HG02642 (cell line): Measurements from ENCODE around the gene PAXX.

Source experiments
- ATAC-seq: cut with Tn5 transposase; IDR thresholded peaks from one replicate; pipeline ENCODE4 v1.9.1; 2021; ENCODE audit warnings: mild to moderate bottlenecking; ENCODE audit not compliant: unreplicated experiment, poor library complexity

The PAXX gene

GRCh38 chr9:136952876-136953770, 39.1 kb upstream of the PAXX start:
- ATAC-seq: no peak

- no peak for ATAC-seq
Observed at GRCh38 chr9:136953771-136954269, 38.4 kb upstream of the PAXX start.

- ATAC-seq: no peak
Observed at GRCh38 chr9:136954270-136955083, 37.7 kb upstream of the PAXX start.

- no peak for ATAC-seq
Observed at GRCh38 chr9:136955202-136955942, 36.9 kb upstream of the PAXX start.

- ATAC-seq: no peak
Observed at GRCh38 chr9:136955943-136956335, 36.3 kb upstream of the PAXX start.

GRCh38 chr9:136956604-136957003, 35.6 kb upstream of the PAXX start:
- ATAC-seq: no peak

- ATAC-seq: no peak
Observed at GRCh38 chr9:136957461-136957860, 34.8 kb upstream of the PAXX start.

- no peak for ATAC-seq
Observed at GRCh38 chr9:136957901-136958300, 34.3 kb upstream of the PAXX start.

- ATAC-seq: no peak
Observed at GRCh38 chr9:136958473-136958872, 33.7 kb upstream of the PAXX start.

- no peak for ATAC-seq
Observed at GRCh38 chr9:136958898-136959850, 33.0 kb upstream of the PAXX start.

GRCh38 chr9:136960212-136960937, 31.8 kb upstream of the PAXX start:
- no peak for ATAC-seq

- no peak for ATAC-seq
Observed at GRCh38 chr9:136960938-136961275, 31.3 kb upstream of the PAXX start.

- no peak for ATAC-seq
Observed at GRCh38 chr9:136961279-136962065, 30.8 kb upstream of the PAXX start.

- no peak for ATAC-seq
Observed at GRCh38 chr9:136962163-136962562, 30.1 kb upstream of the PAXX start.

GRCh38 chr9:136962701-136963248, 29.4 kb upstream of the PAXX start:
- ATAC-seq: no peak

- no peak for ATAC-seq
Observed at GRCh38 chr9:136963341-136963740, 28.9 kb upstream of the PAXX start.

GRCh38 chr9:136963751-136964150, 28.5 kb upstream of the PAXX start:
- ATAC-seq: no peak

- no peak for ATAC-seq
Observed at GRCh38 chr9:136964171-136964689, 28.0 kb upstream of the PAXX start.
